GM12872 (cell line): ENCODE measurements around the gene ECT2.
A peak's percentile ranks its signal among the peaks of the same experiment; 100 is the strongest.

Experiments used
- TF ChIP-seq, protein P1 (sequence below): IDR thresholded peaks from 3 replicates; pipeline ENCODE4 v1.5.1; 2011; ENCODE audit warnings: low read depth, mild to moderate bottlenecking, low read length, moderate library complexity; ENCODE audit not compliant: insufficient read depth

ECT2 gene

DNA sequence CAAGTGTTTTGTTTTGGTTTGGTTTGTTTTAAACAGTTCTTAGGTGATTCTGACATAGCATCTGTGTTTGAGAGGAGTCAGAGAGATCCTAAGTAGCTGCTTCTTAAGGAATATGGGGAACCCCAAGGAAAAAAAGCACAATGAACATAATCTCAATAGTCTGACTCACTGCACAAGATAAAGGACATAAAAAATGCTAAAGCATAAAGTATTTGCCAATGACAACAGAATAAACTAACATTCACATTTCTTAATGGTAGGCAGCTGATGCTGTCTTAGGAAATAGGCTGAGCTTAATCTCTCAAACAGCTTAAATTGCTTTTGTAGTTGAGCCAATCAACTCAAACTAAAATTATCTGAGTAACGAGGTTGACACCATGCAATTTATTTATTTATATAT lies 42.6 kb upstream of the ECT2 start:
- TF ChIP-seq, protein P1, sequence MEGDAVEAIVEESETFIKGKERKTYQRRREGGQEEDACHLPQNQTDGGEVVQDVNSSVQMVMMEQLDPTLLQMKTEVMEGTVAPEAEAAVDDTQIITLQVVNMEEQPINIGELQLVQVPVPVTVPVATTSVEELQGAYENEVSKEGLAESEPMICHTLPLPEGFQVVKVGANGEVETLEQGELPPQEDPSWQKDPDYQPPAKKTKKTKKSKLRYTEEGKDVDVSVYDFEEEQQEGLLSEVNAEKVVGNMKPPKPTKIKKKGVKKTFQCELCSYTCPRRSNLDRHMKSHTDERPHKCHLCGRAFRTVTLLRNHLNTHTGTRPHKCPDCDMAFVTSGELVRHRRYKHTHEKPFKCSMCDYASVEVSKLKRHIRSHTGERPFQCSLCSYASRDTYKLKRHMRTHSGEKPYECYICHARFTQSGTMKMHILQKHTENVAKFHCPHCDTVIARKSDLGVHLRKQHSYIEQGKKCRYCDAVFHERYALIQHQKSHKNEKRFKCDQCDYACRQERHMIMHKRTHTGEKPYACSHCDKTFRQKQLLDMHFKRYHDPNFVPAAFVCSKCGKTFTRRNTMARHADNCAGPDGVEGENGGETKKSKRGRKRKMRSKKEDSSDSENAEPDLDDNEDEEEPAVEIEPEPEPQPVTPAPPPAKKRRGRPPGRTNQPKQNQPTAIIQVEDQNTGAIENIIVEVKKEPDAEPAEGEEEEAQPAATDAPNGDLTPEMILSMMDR = no peak

DNA sequence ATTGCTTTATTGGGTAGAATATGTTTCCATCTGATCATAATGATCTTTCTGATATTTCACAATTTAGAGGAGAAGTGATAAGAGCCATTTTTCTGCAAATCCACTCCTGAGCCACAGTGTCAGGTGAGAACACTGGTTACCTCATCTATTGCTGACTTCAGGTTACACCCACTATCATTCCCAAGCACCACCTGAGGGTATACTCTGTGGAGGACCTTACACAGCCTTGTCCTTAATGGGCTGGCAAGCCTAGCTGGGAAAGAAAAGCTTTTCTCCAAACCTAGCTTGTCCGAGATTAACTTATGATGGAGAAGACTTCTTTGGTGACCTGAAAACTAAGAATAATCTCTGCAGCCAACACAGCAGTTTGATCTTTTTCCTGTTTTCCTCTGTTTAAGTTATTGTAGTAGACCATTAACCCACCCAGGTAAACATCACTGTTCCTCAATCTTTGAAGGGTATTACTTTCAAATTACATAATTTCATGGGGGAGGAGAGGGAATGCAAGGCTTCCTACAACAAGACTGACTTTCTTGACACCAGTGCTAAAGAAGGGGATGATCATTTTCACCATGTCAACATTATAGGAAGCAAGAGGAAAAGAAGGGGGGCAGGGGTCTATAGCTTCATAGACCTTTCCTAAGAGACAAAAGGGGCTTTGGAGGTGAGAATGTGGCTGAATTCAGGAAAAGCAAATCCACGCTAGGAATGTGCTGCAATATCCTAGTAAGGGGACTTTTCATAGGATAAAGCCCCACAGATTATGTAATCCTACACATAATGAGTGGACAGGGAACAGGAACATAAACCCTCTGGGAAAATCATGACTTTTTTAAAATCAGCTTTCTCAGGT lies 41.4 kb upstream of the ECT2 start:
- TF ChIP-seq, protein P1 = no peak

DNA sequence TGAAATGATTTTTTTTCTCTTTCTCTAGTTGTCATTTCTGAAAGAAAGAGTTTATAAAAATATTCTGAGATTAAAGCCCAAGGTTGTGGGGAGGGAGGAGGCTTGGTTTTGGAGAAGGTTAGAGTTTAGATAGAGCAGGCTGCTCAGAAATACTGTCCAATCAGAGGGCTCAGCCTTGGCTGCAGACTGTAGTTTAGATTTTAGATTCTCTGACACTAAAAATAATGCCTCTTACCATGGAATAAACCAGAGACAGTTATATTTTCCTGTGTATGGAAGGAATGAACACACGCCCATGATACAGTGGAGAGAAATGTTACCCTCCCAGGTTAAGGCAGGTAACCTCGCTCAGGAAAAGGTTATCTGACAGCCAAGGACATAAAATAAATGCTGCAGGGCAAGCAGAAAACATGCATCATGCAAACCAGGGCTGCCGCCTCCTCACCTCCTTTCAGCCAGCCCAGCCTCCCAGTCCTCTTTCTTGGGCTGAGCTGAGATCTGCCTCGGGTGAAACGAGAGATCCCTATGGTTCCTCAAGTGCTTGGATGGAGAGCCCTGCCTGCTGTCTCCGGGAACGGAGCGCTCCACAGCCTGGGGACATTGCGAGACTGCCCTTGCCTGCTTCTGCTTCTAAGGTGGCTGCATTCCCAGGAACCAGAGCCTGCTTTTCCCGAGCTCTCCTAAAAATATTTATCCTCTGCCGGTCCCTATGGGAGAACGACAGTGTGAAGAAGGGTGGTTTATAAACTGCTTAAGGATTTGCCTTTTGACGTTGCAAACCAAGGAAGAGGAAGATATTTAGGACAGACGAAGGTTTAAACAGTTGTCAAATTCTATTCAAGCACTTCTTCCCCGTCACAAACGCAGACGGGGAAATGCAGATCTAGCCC lies 40.5 kb upstream of the ECT2 start:
- TF ChIP-seq, protein P1 = no peak

DNA sequence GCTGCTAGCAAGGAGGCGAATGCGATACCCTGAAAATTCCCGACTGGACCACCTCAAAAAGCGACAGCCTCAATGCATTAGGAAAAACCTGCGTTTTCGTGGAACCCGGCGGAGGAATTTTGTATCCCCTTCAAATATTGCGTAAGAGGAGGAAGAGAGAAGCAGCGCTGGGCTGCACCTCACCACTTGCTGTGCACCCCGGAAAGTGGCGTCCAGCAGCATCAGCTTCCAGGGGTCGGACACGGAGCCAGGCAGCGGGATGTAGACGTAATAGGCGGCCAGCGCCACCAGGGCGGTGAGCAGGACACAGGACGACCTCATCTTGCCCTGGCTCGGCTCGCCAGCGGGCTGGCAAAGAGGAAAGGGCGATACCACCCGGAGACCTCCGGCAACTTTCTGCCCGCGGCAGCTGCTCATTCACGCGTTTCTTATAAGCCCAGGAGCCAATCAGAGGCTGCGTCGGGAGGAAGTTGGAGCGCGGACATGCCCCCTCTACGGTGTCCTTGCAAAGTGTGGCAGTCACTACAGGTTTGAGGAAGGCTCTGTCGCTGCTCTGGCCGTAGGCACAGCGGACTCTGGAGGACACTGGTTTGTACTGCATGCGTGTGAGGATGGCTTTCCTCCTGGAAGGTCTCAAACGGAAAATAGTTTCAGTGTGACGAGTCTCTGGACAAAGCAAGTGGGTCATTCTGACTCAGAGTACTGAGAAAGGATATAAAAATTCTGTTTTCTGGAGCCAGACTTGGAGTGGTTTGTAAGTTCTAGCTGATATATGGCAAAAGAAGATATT lies 39.7 kb upstream of the ECT2 start, which contains the start of gene NCEH1:
TSS of gene NCEH1 (minus strand) at position 404 of the 790 bp plus-strand sequence. CDS start at position 321, 83 bp downstream.
- TF ChIP-seq, protein P1 = peak; percentile 93

DNA sequence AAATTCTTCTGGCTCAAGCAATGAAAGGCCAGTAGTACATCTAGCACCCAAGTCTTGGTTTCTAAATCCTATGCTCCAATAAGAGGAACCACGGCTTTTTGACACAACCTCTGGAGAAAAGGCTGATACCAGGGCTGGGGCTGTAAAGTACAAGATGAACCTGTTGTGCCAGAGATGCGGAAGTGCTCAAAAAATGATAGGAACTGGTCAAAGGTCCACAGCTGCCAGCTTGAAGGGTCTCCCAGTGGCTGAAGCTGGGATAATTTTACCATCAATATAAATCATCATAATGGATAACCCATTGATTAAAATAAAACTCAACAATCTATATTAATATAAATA lies 39.1 kb upstream of the ECT2 start:
- TF ChIP-seq, protein P1 = no peak

DNA sequence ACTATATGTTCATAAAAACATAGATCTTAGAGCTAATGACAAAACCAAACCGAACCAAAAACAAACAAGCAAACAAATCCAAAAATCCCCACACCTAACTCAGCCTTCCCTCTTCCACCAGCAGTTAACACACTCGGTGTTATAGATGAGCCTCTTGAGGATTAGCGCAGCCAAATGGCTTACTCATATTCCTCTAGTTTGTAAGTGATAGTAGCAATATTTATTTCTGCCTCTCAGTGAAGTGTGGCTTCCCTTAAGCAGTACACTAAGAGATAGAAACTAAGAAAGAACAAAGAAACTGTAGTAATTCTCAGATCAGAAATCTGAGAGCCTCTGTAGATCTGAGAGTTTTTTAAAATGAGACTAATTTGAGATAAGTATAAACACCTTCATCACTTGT lies 37.2 kb upstream of the ECT2 start:
- TF ChIP-seq, protein P1 = no peak
